NCI-H146 treated with DMSO at 0.1 percent for 48 hours (cell line): ENCODE results near the gene MASTL.
"Not testable (repeated sequence)": the region's sequence is repeated elsewhere in the genome, so short reads cannot be mapped to it uniquely, and the experiment has no call there.

Experiments used
- DNase-seq: peaks from one replicate; lab custom pipeline; 2025; ENCODE audit not compliant: unreplicated experiment; lab: John Stamatoyannopoulos, UW

MASTL gene

GRCh38 chr10:27155066-27155754, at the start of gene MASTL:
TSS of gene MASTL (plus strand) at chr10:27155352. CDS start at chr10:27155427, 75 bp downstream.
- DNase-seq, result peak; percentile 67

GRCh38 chr10:27108165-27108564, 47.0 kb upstream of the MASTL start:
- DNase-seq, result no peak

GRCh38 chr10:27134371-27134770, 20.8 kb upstream of the MASTL start:
- DNase-seq, result no peak

- DNase-seq, result no peak
These were observed 16.9 kb upstream of the MASTL start for GRCh38 chr10:27138277-27138676.

GRCh38 chr10:27143686-27144085, 11.5 kb upstream of the MASTL start:
- DNase-seq, result no peak

- DNase-seq, result no peak
These were observed 9.2 kb upstream of the MASTL start for GRCh38 chr10:27145937-27146336.

GRCh38 chr10:27147701-27148100, 7.5 kb upstream of the MASTL start:
- no peak for DNase-seq

- no peak for DNase-seq
These were observed 4.9 kb upstream of the MASTL start for GRCh38 chr10:27150261-27150660.

- DNase-seq, result no peak
These were observed 2.5 kb upstream of the MASTL start for GRCh38 chr10:27152687-27153086.

GRCh38 chr10:27153329-27153728, 1.8 kb upstream of the MASTL start:
- no peak for DNase-seq

- peak; percentile 24 for DNase-seq
These were observed 1.3 kb upstream of the MASTL start for GRCh38 chr10:27153845-27154193.

GRCh38 chr10:27156566-27156965, 1.4 kb downstream of the MASTL start:
- not testable (repeated sequence) for DNase-seq

- no peak for DNase-seq
These were observed 2.0 kb downstream of the MASTL start for GRCh38 chr10:27157150-27157549.

GRCh38 chr10:27158421-27158820, 3.3 kb downstream of the MASTL start:
- no peak for DNase-seq

GRCh38 chr10:27169849-27170248, 14.7 kb downstream of the MASTL start:
- no peak for DNase-seq

GRCh38 chr10:27188259-27188658, 33.1 kb downstream of the MASTL start:
- no peak for DNase-seq

GRCh38 chr10:27188897-27189296, 33.7 kb downstream of the MASTL start:
- DNase-seq, result no peak

- no peak for DNase-seq
These were observed 35.4 kb downstream of the MASTL start for GRCh38 chr10:27190508-27190907.

- no peak for DNase-seq
These were observed 37.1 kb downstream of the MASTL start for GRCh38 chr10:27192284-27192683.

- DNase-seq, result no peak
These were observed 42.9 kb downstream of the MASTL start for GRCh38 chr10:27197980-27198620.

GRCh38 chr10:27203806-27204205, 48.7 kb downstream of the MASTL start:
- DNase-seq, result no peak

- no peak for DNase-seq
These were observed 52.2 kb downstream of the MASTL start for GRCh38 chr10:27207350-27207749.

- DNase-seq, result no peak
These were observed 68.8 kb downstream of the MASTL start for GRCh38 chr10:27223964-27224363.
